ENCODE data around the gene TMEM109. TPM values are rescaled to one million over a fixed set of nuclear protein-coding genes. Genes with fewer than 3 reads are reported as not detected.

Gene TMEM109
- polyA plus RNA-seq, 1 donor from 2014 or later, result 1.8 TPM

- Histone ChIP-seq H3K36me3 (ENCODE audit: insufficient read depth, low read length) (no peaks in the 10 kb centered on the region), H2AFZ (ENCODE audit: low read depth, low read length) (no peak overlapping the region), H3K27me3 (ENCODE audit: insufficient read depth, low read depth, low read length) (no peaks in the 10 kb centered on the region), H3K79me2 (replicated peaks; ENCODE audit: insufficient read depth, low read length) (peaks cover 36% of the 10 kb centered on the region), H3F3A (ENCODE audit: insufficient read depth, low read length, poor library complexity, severe bottlenecking) (no peaks in the 10 kb centered on the region), H3K4me3 (ENCODE audit: low read length) (no peak overlapping the region), H3K4me2 (ENCODE audit: low read length) (no peak overlapping the region), H3K9me3 (ENCODE audit: low read length) (no peaks in the 10 kb centered on the region), H3K9me2 (ENCODE audit: insufficient read depth, low read length) (no peaks in the 10 kb centered on the region), H3K9ac (ENCODE audit: low read length) (no peak overlapping the region), H3K27ac (ENCODE audit: low read length) (no peak overlapping the region), H4K20me1 (ENCODE audit: insufficient read depth) (peaks cover 6% of the 10 kb centered on the region)
- TF ChIP-seq TAF1 (IDR thresholded peaks at IDR 0.05; ENCODE audit: low read depth), result no peak
- no peak for TF ChIP-seq REST (IDR thresholded peaks at IDR 0.05; ENCODE audit: borderline replicate concordance)
- no peak for TF ChIP-seq MXI1 (conservative IDR thresholded peaks at IDR 0.05; ENCODE audit: poor library complexity, severe bottlenecking)
- no peak for TF ChIP-seq RAD21 (conservative IDR thresholded peaks at IDR 0.05)
- no peak for TF ChIP-seq POLR2AphosphoS5 (IDR thresholded peaks at IDR 0.05)
- no peak for TF ChIP-seq SMC3 (conservative IDR thresholded peaks at IDR 0.05; ENCODE audit: poor library complexity)
- no peak for TF ChIP-seq CTCF (IDR thresholded peaks at IDR 0.05; ENCODE audit: poor library complexity, severe bottlenecking)
- TF ChIP-seq EP300 (conservative IDR thresholded peaks at IDR 0.05; ENCODE audit: poor library complexity, severe bottlenecking), result no peak
- no peak for TF ChIP-seq EZH2 (IDR thresholded peaks at IDR 0.05; ENCODE audit: borderline replicate concordance, insufficient read depth, low read length, poor library complexity, severe bottlenecking)
These were observed 13.6 kb downstream of the TMEM109 start for GRCh38 chr11:60927600-60927999.

GRCh38 chr11:60928563-60929001 lies 14.6 kb downstream of the TMEM109 start:
- Histone ChIP-seq H3K79me2 (replicated peaks; ENCODE audit: insufficient read depth, low read length) (peaks cover 36% of the 10 kb centered on the region), H2AFZ (ENCODE audit: low read depth, low read length) (no peak overlapping the region), H4K20me1 (ENCODE audit: insufficient read depth) (peaks cover 6% of the 10 kb centered on the region), H3K9ac (ENCODE audit: low read length) (no peak overlapping the region), H3F3A (ENCODE audit: insufficient read depth, low read length, poor library complexity, severe bottlenecking) (no peaks in the 10 kb centered on the region), H3K27ac (ENCODE audit: low read length) (no peak overlapping the region), H3K9me3 (ENCODE audit: low read length) (no peaks in the 10 kb centered on the region), H3K36me3 (ENCODE audit: insufficient read depth, low read length) (no peaks in the 10 kb centered on the region), H3K27me3 (ENCODE audit: insufficient read depth, low read depth, low read length) (no peaks in the 10 kb centered on the region), H3K4me2 (ENCODE audit: low read length) (no peak overlapping the region), H3K9me2 (ENCODE audit: insufficient read depth, low read length) (no peaks in the 10 kb centered on the region), H3K4me3 (ENCODE audit: low read length) (no peak overlapping the region)
- TF ChIP-seq SMC3 (conservative IDR thresholded peaks at IDR 0.05; ENCODE audit: poor library complexity) (no peak), RAD21 (conservative IDR thresholded peaks at IDR 0.05) (no peak), REST (IDR thresholded peaks at IDR 0.05; ENCODE audit: borderline replicate concordance) (no peak), CTCF (IDR thresholded peaks at IDR 0.05; ENCODE audit: poor library complexity, severe bottlenecking) (no peak), TAF1 (IDR thresholded peaks at IDR 0.05; ENCODE audit: low read depth) (no peak), EP300 (conservative IDR thresholded peaks at IDR 0.05; ENCODE audit: poor library complexity, severe bottlenecking) (no peak), POLR2AphosphoS5 (IDR thresholded peaks at IDR 0.05) (no peak), MXI1 (conservative IDR thresholded peaks at IDR 0.05; ENCODE audit: poor library complexity, severe bottlenecking) (no peak), EZH2 (IDR thresholded peaks at IDR 0.05; ENCODE audit: borderline replicate concordance, insufficient read depth, low read length, poor library complexity, severe bottlenecking) (no peak)

All from neural cell (in vitro differentiated cells).